HG03135 (cell line): ENCODE results near the gene KIF19.

ENCODE experiments used
- ATAC-seq: cut with Tn5 transposase; IDR thresholded peaks from one replicate; pipeline ENCODE4 v1.9.1; 2021; ENCODE audit warnings: mild to moderate bottlenecking, moderate library complexity; ENCODE audit not compliant: unreplicated experiment

The KIF19 gene

GRCh38 chr17:74337834-74338500 lies 11.9 kb downstream of the KIF19 start:
- no peak for ATAC-seq

- ATAC-seq, result no peak
These were observed 13.6 kb downstream of the KIF19 start for GRCh38 chr17:74339537-74340195.

DNA sequence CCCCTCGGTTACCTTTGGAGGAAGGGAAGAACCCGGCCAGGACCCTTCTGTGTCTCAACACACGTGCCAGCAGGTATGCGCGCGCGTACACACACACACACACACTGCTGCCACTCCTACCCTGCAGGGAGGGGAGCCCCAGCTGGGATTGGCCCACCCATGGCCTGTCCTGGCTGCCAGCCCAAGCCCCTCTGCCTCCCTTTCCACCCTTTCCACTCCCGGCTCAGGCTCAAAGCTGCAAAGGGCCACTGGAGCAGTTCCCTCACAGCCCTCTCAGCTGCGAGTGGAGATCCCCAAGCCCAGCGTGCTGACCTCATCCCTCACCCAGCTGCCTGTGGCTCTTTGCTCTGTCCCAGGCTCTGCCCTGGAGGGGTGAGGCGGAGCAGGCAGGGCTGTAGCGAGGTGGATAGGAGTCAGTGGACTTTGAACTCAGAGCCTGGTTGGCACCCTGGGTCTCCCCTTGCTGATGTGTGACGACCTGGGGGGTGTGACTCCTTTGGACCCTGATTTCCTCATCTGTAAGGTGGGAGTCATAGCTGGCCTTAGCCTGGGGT lies 14.5 kb downstream of the KIF19 start:
- ATAC-seq, result no peak

GRCh38 chr17:74342224-74342623 lies 16.2 kb downstream of the KIF19 start:
- ATAC-seq, result no peak

GRCh38 chr17:74343121-74343520 lies 17.1 kb downstream of the KIF19 start:
- ATAC-seq, result no peak

- ATAC-seq, result no peak
These were observed 17.7 kb downstream of the KIF19 start for GRCh38 chr17:74343526-74344284.

- no peak for ATAC-seq
These were observed 18.6 kb downstream of the KIF19 start for GRCh38 chr17:74344658-74345057.

DNA sequence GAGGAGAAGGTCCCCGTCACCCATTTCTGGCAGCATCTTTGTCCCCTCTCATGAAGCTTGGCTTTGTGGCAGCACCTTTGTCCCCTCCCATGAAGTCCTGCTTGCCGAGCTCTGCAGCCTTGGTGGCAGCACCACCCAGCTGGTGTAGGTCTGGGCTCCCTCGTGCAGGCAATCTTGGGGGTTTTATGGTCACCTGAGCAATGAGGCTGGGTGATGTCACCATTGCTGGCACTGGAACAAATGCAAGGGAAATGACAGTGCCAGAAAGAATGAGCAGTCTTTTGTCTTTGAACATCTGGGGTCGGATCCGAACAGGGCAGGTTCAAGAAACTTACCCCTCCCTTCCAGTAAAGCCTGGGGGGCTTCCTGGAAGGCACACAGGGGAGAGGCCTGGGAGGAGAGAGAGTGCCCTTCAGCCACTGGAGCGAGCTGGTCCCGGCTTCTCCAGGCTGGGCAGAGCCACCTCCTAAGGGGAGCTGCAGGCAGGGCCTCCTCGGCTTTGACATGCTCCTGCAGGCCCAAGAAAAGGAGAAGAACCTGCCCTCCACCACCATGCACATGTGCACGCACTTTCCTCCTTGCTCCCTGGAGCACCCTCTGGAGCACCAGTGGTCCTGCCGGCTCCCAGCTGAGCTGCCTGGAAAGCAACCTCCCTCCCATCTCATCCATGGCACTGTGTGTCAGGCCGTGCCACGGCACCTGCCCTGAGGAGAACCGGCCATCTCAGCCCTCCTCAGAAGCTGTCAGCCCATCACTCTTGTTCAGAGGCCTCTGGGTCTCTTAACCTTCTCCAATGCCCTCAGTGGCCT lies 19.6 kb downstream of the KIF19 start:
- no peak for ATAC-seq

GRCh38 chr17:74347646-74348045 lies 21.6 kb downstream of the KIF19 start:
- ATAC-seq, result no peak

- no peak for ATAC-seq
These were observed 23.1 kb downstream of the KIF19 start for GRCh38 chr17:74349120-74349519.

DNA sequence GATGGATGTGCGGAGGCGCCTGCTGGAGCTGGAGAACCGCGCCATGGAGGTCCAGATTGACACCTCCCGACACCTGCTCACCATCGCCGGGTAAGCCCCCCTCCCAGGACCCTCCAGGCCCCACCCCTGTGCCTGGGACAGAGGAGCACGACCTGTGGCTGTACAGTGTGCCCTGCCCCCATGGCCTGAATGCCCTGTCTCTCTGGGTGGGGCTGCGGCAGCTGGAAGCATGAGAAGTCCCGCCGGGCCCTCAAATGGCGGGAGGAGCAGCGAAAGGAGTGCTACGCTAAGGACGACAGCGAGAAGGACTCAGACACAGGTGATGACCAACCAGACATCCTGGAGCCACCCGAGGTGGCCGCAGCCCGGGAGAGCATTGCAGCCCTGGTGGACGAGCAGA lies 24.5 kb downstream of the KIF19 start:
- ATAC-seq, result no peak

DNA sequence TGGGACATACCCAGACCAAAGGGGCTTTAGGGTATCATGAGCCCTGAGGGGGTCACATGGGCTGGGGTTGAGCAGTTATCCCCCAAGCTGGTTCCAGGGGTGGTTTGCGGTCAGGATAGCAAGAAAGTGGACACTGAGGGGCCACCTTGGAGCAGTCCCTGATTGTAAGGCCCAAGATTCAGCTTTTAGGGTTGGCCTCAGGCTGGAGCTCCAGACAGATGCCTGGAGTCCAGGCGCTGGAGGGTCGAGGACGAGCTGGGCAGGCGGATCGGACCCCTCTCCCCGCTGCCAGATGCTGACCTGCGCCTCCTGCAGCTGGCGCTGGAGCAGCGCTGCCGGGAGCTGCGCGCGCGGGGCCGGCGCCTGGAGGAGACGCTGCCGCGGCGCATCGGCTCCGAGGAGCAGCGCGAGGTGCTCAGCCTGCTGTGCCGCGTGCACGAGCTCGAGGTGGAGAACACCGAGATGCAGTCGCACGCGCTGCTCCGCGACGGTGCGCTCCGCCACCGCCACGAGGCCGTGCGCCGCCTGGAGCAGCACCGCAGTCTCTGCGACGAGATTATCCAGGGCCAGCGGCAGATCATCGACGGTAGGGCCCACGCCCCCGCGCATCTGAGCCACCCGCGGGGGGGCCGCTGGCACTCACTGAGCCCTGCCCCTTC lies 25.7 kb downstream of the KIF19 start:
- ATAC-seq, result no peak

GRCh38 chr17:74353446-74354060 lies 27.5 kb downstream of the KIF19 start:
- no peak for ATAC-seq

DNA sequence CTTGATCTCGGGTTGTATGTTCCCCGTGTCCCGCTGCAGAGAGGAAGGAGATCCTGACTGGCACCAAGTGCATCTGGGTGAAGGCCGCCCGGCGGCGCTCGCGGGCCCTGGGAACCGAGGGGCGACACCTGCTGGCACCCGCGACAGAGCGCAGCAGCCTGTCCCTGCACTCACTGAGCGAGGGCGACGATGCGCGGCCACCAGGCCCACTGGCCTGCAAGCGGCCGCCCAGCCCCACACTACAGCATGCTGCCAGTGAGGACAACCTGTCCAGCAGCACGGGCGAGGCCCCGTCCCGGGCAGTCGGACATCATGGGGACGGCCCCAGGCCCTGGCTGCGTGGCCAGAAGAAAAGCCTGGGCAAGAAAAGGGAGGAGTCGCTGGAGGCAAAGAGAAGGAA lies 28.1 kb downstream of the KIF19 start:
- ATAC-seq, result peak; percentile 51

DNA sequence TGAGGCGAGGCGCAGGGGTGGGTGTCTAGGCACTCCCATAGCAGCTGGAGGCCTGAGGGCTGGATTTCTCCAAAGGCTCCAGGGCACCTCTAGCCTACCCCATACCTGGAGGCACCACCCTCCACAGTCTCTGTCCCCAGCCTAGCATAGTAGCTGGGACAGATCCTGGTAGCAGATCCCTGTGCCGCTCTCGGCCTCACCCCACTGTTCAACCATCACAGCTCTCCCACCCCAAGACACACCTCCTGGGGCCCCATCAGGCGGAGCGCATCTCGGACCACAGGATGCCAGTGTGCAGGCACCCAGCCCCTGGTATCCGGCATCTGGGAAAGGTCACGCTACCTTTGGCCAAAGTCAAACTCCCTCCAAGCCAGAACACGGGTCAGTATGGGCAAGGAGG lies 28.5 kb downstream of the KIF19 start:
- ATAC-seq, result no peak

GRCh38 chr17:74355065-74355464 lies 29.0 kb downstream of the KIF19 start:
- ATAC-seq, result no peak

GRCh38 chr17:74356646-74357465 lies 30.8 kb downstream of the KIF19 start:
- ATAC-seq, result no peak

DNA sequence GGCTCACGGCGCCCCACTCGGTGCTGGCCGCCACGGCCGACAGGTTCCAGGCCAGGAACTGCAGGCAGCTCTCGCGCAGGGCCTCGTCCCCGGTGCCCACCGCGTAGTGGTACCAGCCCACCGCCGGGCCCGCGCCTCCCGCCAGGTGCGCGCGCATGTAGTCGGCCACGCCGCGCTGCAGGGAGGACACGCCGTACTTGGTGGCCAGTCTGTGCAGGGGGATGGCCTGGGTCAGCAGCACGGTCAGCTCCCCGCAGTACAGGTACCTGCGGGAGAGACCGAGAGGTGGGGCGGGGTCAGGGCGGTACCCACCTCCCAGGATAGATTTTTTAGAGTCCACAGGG lies 31.4 kb downstream of the KIF19 start:
- ATAC-seq, result no peak

GRCh38 chr17:74358697-74359096 lies 32.7 kb downstream of the KIF19 start:
- ATAC-seq, result no peak
